Fibroblast of lung (primary cell): ENCODE results near the gene HASPIN. TPM values are rescaled to one million over a fixed set of nuclear protein-coding genes. Genes with fewer than 3 reads are reported as not detected.

Experiments
- DNase-seq, 2 donors: peaks; one replicate each; pipeline versions ENCODE4 v3.0.0 to v3.0.0-alpha.2; 2010; ENCODE audit warnings: low read depth in 2 of 2
- H2AFZ ChIP-seq: 2 replicates; pipeline ENCODE4 v1.5.1; 2012; ENCODE audit warnings: low read length, control low read depth, inconsistent platforms
- H3K27ac ChIP-seq: 2 replicates; pipeline ENCODE4 v1.5.1; 2011; ENCODE audit warnings: low read length, control low read depth; ENCODE audit not compliant: insufficient read depth
- H3K27me3 ChIP-seq: 2 replicates; pipeline ENCODE4 v1.5.1; 2011; ENCODE audit warnings: mild to moderate bottlenecking, low read length; ENCODE audit not compliant: control insufficient read depth, insufficient read depth
- H3K36me3 ChIP-seq: 2 replicates; pipeline ENCODE4 v1.5.1; 2011; ENCODE audit warnings: low read length; ENCODE audit not compliant: control insufficient read depth, insufficient read depth
- H3K4me1 ChIP-seq: 2 replicates; pipeline ENCODE4 v1.5.1; 2011; ENCODE audit warnings: low read length; ENCODE audit not compliant: control insufficient read depth, insufficient read depth; ENCODE audit errors: extremely low read depth
- H3K4me2 ChIP-seq: 2 replicates; pipeline ENCODE4 v1.5.1; 2011; ENCODE audit warnings: low read length, control low read depth; ENCODE audit not compliant: insufficient read depth; ENCODE audit errors: extremely low read depth
- H3K4me3 ChIP-seq, 4 experiments: fragments of 200-600 bp in 1 of 4; sonication (generic) in 1 of 4; replicated peaks in 1 of 4; 2 replicates each; pipeline ENCODE4 v1.5.1; 2011 to 2016; ENCODE audit warnings: low read length in 4 of 4, low read depth in 3 of 4, mild to moderate bottlenecking in 3 of 4, control low read depth in 2 of 4, inconsistent platforms in 1 of 4, mixed read lengths in 1 of 4; ENCODE audit not compliant: insufficient read depth in 1 of 4; ENCODE audit errors: control extremely low read depth in 1 of 4
- H3K79me2 ChIP-seq: 2 replicates; pipeline ENCODE4 v1.5.1; 2012; ENCODE audit warnings: mild to moderate bottlenecking, low read length, inconsistent platforms; ENCODE audit not compliant: control insufficient read depth, insufficient read depth
- H3K9ac ChIP-seq: 2 replicates; pipeline ENCODE4 v1.5.1; 2011; ENCODE audit warnings: mild to moderate bottlenecking, low read length, control low read depth; ENCODE audit not compliant: insufficient read depth
- H3K9me3 ChIP-seq: 2 replicates; pipeline ENCODE4 v1.5.1; 2012; ENCODE audit warnings: low read depth, low read length; ENCODE audit not compliant: control insufficient read depth, insufficient read depth
- H4K20me1 ChIP-seq: 2 replicates; pipeline ENCODE4 v1.5.1; 2011; ENCODE audit warnings: low read length; ENCODE audit not compliant: control insufficient read depth, insufficient read depth; ENCODE audit errors: extremely low read depth
- CTCF ChIP-seq, 2 donors: IDR thresholded peaks in 1 of 2; conservative IDR thresholded peaks in 1 of 2; 1 replicate in 1 of 2; 2 replicates in 1 of 2; pipeline ENCODE4 v1.5.1; 2011 to 2012; ENCODE audit warnings: low read length in 2 of 2, control low read depth in 1 of 2, inconsistent platforms in 1 of 2, low read depth in 1 of 2, mild to moderate bottlenecking in 1 of 2
- EZH2 ChIP-seq: IDR thresholded peaks from 2 replicates; pipeline ENCODE4 v1.5.1; 2012; ENCODE audit warnings: low read length, control low read depth, mild to moderate bottlenecking; ENCODE audit errors: missing control alignments
- polyA plus RNA-seq, 2 donors: library from polyadenylated mRNA; depleted of rRNA in 1 of 2; stranded (reverse) in 1 of 2; unstranded in 1 of 2; fragments of >200 nt; gene quantifications; 2 replicates each; pipeline ENCODE4 v1.2.1, GENCODE V29; 2011 to 2012; ENCODE audit warnings: missing spikeins in 1 of 2
- total RNA-seq: library from RNA; depleted of rRNA; stranded (reverse); fragments of >200 nt; gene quantifications from 2 replicates; pipeline ENCODE4 v1.2.1, GENCODE V29; 2014

The HASPIN gene
- total and polyA plus RNA-seq, 2 donors (not counting 1 experiment from before 2014, with no cell fraction given) = 1.5 to 2.0 TPM

GRCh38 chr17:3695723-3696411 is 27.8 kb upstream of the HASPIN start, which contains the start of gene P2RX5:
P2RX5 (minus strand) TSS chr17:3696155; CDS start chr17:3696005, 150 bp downstream.
- H3K27ac ChIP-seq = no peak within 1 kb of the TSS
- no peaks in the 10 kb centered on the region for H3K36me3 ChIP-seq
- H3K4me3 ChIP-seq = peak within 1 kb of the TSS; percentile 40 to 54 (median 42)
- peak within 1 kb of the TSS; percentile 80 for H2AFZ ChIP-seq
- H3K9ac ChIP-seq = no peak within 1 kb of the TSS
- peak within 1 kb of the TSS; percentile 82 for H3K4me2 ChIP-seq
- H3K9me3 ChIP-seq = no peaks in the 10 kb centered on the region
- H3K27me3 ChIP-seq = peaks cover 6% of the 10 kb centered on the region
- peak in 1 of 2 donors; percentile 21 for DNase-seq
- peak; percentile 40 for TF ChIP-seq EZH2
- TF ChIP-seq CTCF (conservative IDR thresholded peaks at IDR 0.05 in 1 of 2, IDR thresholded peaks at IDR 0.05 in 1 of 2; ENCODE audit: low read depth in 1 of 2, low read length in 2 of 2) = no peak
- H4K20me1 ChIP-seq = no peaks in the 10 kb centered on the region
- H3K79me2 ChIP-seq = no peaks in the 10 kb centered on the region
- H3K4me1 ChIP-seq = peaks cover 3% of the 10 kb centered on the region

- H3K79me2 ChIP-seq = no peaks in the 10 kb centered on the region
- H3K4me1 ChIP-seq = peaks cover 3% of the 10 kb centered on the region
- no peak overlapping the region for H3K9ac ChIP-seq
- peaks cover 6% of the 10 kb centered on the region for H3K27me3 ChIP-seq
- H3K4me3 ChIP-seq = no peak overlapping the region
- no peak for TF ChIP-seq CTCF (conservative IDR thresholded peaks at IDR 0.05 in 1 of 2, IDR thresholded peaks at IDR 0.05 in 1 of 2; ENCODE audit: low read depth in 1 of 2, low read length in 2 of 2)
- TF ChIP-seq EZH2 = no peak
- no peak overlapping the region for H2AFZ ChIP-seq
- DNase-seq = no peak
- no peaks in the 10 kb centered on the region for H3K9me3 ChIP-seq
- H4K20me1 ChIP-seq = no peaks in the 10 kb centered on the region
- H3K27ac ChIP-seq = no peak overlapping the region
- no peaks in the 10 kb centered on the region for H3K36me3 ChIP-seq
- no peak overlapping the region for H3K4me2 ChIP-seq
Observed at GRCh38 chr17:3697103-3697476, 26.6 kb upstream of the HASPIN start.

GRCh38 chr17:3698139-3698538 is 25.6 kb upstream of the HASPIN start:
- H3K36me3 ChIP-seq = no peaks in the 10 kb centered on the region
- TF ChIP-seq CTCF (conservative IDR thresholded peaks at IDR 0.05 in 1 of 2, IDR thresholded peaks at IDR 0.05 in 1 of 2; ENCODE audit: low read depth in 1 of 2, low read length in 2 of 2) (no peak), EZH2 (no peak)
- no peaks in the 10 kb centered on the region for H4K20me1 ChIP-seq
- H3K27ac ChIP-seq = no peak overlapping the region
- no peak for DNase-seq
- no peak overlapping the region for H2AFZ ChIP-seq
- no peaks in the 10 kb centered on the region for H3K79me2 ChIP-seq
- H3K9me3 ChIP-seq = no peaks in the 10 kb centered on the region
- no peak overlapping the region for H3K4me3 ChIP-seq
- H3K9ac ChIP-seq = no peak overlapping the region
- peaks cover 6% of the 10 kb centered on the region for H3K27me3 ChIP-seq
- peaks cover 3% of the 10 kb centered on the region for H3K4me1 ChIP-seq
- H3K4me2 ChIP-seq = no peak overlapping the region
